ENCODE results near the gene CPD. TPM values are rescaled to one million over a fixed set of nuclear protein-coding genes. Genes with fewer than 3 reads are reported as not detected.

The CPD gene
- total and polyA plus RNA-seq, 2 of the 13 experiments (the other 11 are each of a cell fraction or from before 2014, with no cell fraction given), result 46.1 to 72.3 TPM

- TF ChIP-seq ZNF781 (CRISPR knock-in tag; IDR thresholded peaks at IDR 0.05; ENCODE audit: borderline replicate concordance, not compliant biosample characterization) (no peak), ZGPAT (CRISPR knock-in tag; IDR thresholded peaks at IDR 0.05) (peak; percentile 26; the same call in 1 of the 2 replicates), SOX13 (IDR thresholded peaks at IDR 0.05) (no peak), SOX13 (CRISPR knock-in tag; conservative IDR thresholded peaks at IDR 0.05 in 1 of 2, IDR thresholded peaks at IDR 0.05 in 1 of 2) (peak in 1 of 2 experiments; percentile 37; a peak in 1 of 4 replicates), ZNF75D (CRISPR knock-in tag; IDR thresholded peaks at IDR 0.05; ENCODE audit: borderline replicate concordance) (no peak), SALL1 (CRISPR knock-in tag; IDR thresholded peaks at IDR 0.05) (peak; percentile 70)
Observed at GRCh38 chr17:30352240-30352814, 26.4 kb upstream of the CPD start (continued).

- Histone ChIP-seq H3K9me3 (ENCODE audit: low read length) (no peaks in the 10 kb centered on the region), H2AFZ (ENCODE audit: low read length) (no peak overlapping the region), H4K20me1 (ENCODE audit: insufficient read depth, low read length) (no peaks in the 10 kb centered on the region), H3K79me2 (ENCODE audit: insufficient read depth, low read length) (no peaks in the 10 kb centered on the region), H3K9ac (ENCODE audit: insufficient read depth, low read depth, low read length) (no peak overlapping the region), H3K36me3 (replicated peaks in 1 of 2; ENCODE audit: control insufficient read depth in 1 of 2, insufficient read depth in 2 of 2, low read length in 2 of 2) (no peaks in the 10 kb centered on the region), H3K27me3 (ENCODE audit: control insufficient read depth in 1 of 2, insufficient read depth in 2 of 2, low read length in 2 of 2) (no peaks in the 10 kb centered on the region), H3K4me1 (ENCODE audit: insufficient read depth, low read length) (peaks cover 40% of the 10 kb centered on the region), H3K27ac (ENCODE audit: extremely low read length, insufficient read depth, low read length) (no peak overlapping the region), H3K4me2 (ENCODE audit: low read depth, low read length) (no peak overlapping the region), H3K4me3 (replicated peaks in 1 of 3; ENCODE audit: insufficient read depth in 1 of 3, low read depth in 2 of 3, low read length in 3 of 3) (no peak overlapping the region)
- ChIA-PET POLR2A (interaction anchor here (3.2 kb wide), 1 partner anchor 9 kb away, joined by 9 read pairs; no protein-coding TSS in a partner anchor), CTCF (ENCODE audit: low intra/inter-chr PET ratio, low total read pairs) (no interaction called here)
- DNase-seq (ENCODE audit: low spot score) (no peak), ATAC-seq (no peak), FAIRE-seq (no peak)
- no peak for TF ChIP-seq HOXA9 (CRISPR knock-in tag; IDR thresholded peaks at IDR 0.05; ENCODE audit: borderline replicate concordance)
- no peak for TF ChIP-seq DMAP1 (CRISPR knock-in tag; IDR thresholded peaks at IDR 0.05)
- no peak for TF ChIP-seq ONECUT2 (CRISPR knock-in tag; IDR thresholded peaks at IDR 0.05)
- TF ChIP-seq CHD4 (IDR thresholded peaks at IDR 0.05; ENCODE audit: borderline replicate concordance, low read length), result no peak
- in situ Hi-C loops (cut with HindIII; ENCODE audit: extremely low pct_ligation_motif_present, low pct_unique_long_range_greater_than_20kb), result no loop called here
- intact Hi-C loops (cut with micrococcal nuclease; ENCODE audit: unreplicated experiment), result no loop called here
- no TSS peak for BruUV-seq (replicated peaks)
Observed at GRCh38 chr17:30354701-30355100, 24.0 kb upstream of the CPD start.
